ENCODE measurements around the gene ATG9B. TPM values are rescaled to one million over a fixed set of nuclear protein-coding genes. Genes with fewer than 3 reads are reported as not detected.

ATG9B gene
- total RNA-seq, 1 experiment from 2014 or later, result 2.1 TPM

- no peaks in the 10 kb centered on the region for H4K20me1 ChIP-seq (ENCODE audit: insufficient read depth)
- H3K27ac ChIP-seq (ENCODE audit: low read depth, low read length), result no peak overlapping the region
- DNase-seq (ENCODE audit: low read depth, low spot score) (no peak), ATAC-seq (no peak)
- H3K9me3 ChIP-seq (ENCODE audit: control insufficient read depth in 1 of 2, insufficient read depth in 1 of 2, low read depth in 1 of 2, low read length in 2 of 2), result no peaks in the 10 kb centered on the region
- ChIA-PET CTCF (no interaction called here), RAD21 (ENCODE audit: low non-redundant PET in 1 of 2, low total read pairs in 2 of 2, uncharacterized antibody in 2 of 2, unreplicated experiment in 2 of 2) (no interaction called here), POLR2A (no interaction called here)
- TF ChIP-seq, protein P1, sequence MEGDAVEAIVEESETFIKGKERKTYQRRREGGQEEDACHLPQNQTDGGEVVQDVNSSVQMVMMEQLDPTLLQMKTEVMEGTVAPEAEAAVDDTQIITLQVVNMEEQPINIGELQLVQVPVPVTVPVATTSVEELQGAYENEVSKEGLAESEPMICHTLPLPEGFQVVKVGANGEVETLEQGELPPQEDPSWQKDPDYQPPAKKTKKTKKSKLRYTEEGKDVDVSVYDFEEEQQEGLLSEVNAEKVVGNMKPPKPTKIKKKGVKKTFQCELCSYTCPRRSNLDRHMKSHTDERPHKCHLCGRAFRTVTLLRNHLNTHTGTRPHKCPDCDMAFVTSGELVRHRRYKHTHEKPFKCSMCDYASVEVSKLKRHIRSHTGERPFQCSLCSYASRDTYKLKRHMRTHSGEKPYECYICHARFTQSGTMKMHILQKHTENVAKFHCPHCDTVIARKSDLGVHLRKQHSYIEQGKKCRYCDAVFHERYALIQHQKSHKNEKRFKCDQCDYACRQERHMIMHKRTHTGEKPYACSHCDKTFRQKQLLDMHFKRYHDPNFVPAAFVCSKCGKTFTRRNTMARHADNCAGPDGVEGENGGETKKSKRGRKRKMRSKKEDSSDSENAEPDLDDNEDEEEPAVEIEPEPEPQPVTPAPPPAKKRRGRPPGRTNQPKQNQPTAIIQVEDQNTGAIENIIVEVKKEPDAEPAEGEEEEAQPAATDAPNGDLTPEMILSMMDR (IDR thresholded peaks at IDR 0.05 in 2 of 3, conservative IDR thresholded peaks at IDR 0.05 in 1 of 3; ENCODE audit: borderline replicate concordance in 1 of 3, insufficient read depth in 1 of 3, low read depth in 2 of 3, low read length in 2 of 3), result no peak
- TF ChIP-seq POLR2A (IDR thresholded peaks at IDR 0.05; ENCODE audit: borderline replicate concordance, extremely low read depth, insufficient read depth, insufficient read length), result no peak
- no peak for TF ChIP-seq MAX (IDR thresholded peaks at IDR 0.05)
- no peak for TF ChIP-seq EGR1 (IDR thresholded peaks at IDR 0.05; ENCODE audit: low read depth)
- TF ChIP-seq CBX3 (IDR thresholded peaks at IDR 0.05; ENCODE audit: low read depth), result no peak
- H3K27me3 ChIP-seq (ENCODE audit: insufficient read depth, low read length), result no peaks in the 10 kb centered on the region
- H3K4me2 ChIP-seq (ENCODE audit: low read length), result no peak overlapping the region
- no peak overlapping the region for H2AFZ ChIP-seq (ENCODE audit: low read depth, low read length, poor library complexity, severe bottlenecking)
- no peaks in the 10 kb centered on the region for H3K9me2 ChIP-seq (ENCODE audit: insufficient read depth)
- no peaks in the 10 kb centered on the region for H3K79me2 ChIP-seq (ENCODE audit: insufficient read depth, low read length)
- no TSS peak for BruUV-seq (replicated peaks)
- H3K9ac ChIP-seq (ENCODE audit: low read length), result no peak overlapping the region
- H3K4me3 ChIP-seq (replicated peaks in 1 of 2; ENCODE audit: low read depth in 1 of 2, low read length in 2 of 2), result no peak overlapping the region
- no peaks in the 10 kb centered on the region for H3K36me3 ChIP-seq (ENCODE audit: control insufficient read depth in 1 of 2, insufficient read depth in 2 of 2, low read length in 2 of 2)
- no peaks in the 10 kb centered on the region for H3K4me1 ChIP-seq (ENCODE audit: control insufficient read depth in 1 of 2, insufficient read depth in 2 of 2, low read length in 2 of 2)
- intact Hi-C loops (cut with micrococcal nuclease), result no loop called here
These were observed 22.7 kb downstream of the ATG9B start for GRCh38 chr7:151001546-151001945.

DNA sequence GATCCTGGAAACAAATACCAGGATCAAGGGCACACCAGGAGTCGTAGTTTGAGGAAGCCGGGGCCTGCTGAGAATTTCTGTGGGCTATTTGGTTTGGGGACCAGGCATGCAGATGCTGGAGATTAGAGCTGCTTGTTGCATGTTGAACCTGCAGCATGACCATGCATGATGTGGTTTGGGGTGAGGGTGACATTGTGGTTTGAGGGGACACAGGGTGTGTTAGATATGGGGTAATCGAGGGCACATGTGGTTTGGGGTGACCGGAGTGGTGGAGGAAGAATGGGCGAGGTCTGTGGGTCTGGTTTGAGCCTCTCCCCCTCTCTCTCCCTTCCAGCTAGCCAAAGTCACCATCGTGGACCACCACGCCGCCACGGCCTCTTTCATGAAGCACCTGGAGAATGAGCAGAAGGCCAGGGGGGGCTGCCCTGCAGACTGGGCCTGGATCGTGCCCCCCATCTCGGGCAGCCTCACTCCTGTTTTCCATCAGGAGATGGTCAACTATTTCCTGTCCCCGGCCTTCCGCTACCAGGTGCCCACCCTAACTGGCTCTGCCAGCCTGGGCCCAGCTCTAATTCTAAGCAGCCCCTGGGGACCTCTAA is 23.3 kb downstream of the ATG9B start:
- Histone ChIP-seq H4K20me1 (ENCODE audit: insufficient read depth) (no peaks in the 10 kb centered on the region), H3K9me2 (ENCODE audit: insufficient read depth) (no peaks in the 10 kb centered on the region), H3K36me3 (ENCODE audit: control insufficient read depth in 1 of 2, insufficient read depth in 2 of 2, low read length in 2 of 2) (no peaks in the 10 kb centered on the region), H2AFZ (ENCODE audit: low read depth, low read length, poor library complexity, severe bottlenecking) (no peak overlapping the region), H3K27me3 (ENCODE audit: insufficient read depth, low read length) (no peaks in the 10 kb centered on the region), H3K4me1 (ENCODE audit: control insufficient read depth in 1 of 2, insufficient read depth in 2 of 2, low read length in 2 of 2) (no peaks in the 10 kb centered on the region), H3K27ac (ENCODE audit: low read depth, low read length) (no peak overlapping the region), H3K4me3 (replicated peaks in 1 of 2; ENCODE audit: low read depth in 1 of 2, low read length in 2 of 2) (no peak overlapping the region), H3K9ac (ENCODE audit: low read length) (no peak overlapping the region), H3K79me2 (ENCODE audit: insufficient read depth, low read length) (no peaks in the 10 kb centered on the region), H3K9me3 (ENCODE audit: control insufficient read depth in 1 of 2, insufficient read depth in 1 of 2, low read depth in 1 of 2, low read length in 2 of 2) (no peaks in the 10 kb centered on the region), H3K4me2 (ENCODE audit: low read length) (no peak overlapping the region)
- RAD21 ChIA-PET (ENCODE audit: low non-redundant PET in 1 of 2, low total read pairs in 2 of 2, uncharacterized antibody in 2 of 2, unreplicated experiment in 2 of 2), result no interaction called here
- ATAC-seq (no peak), DNase-seq (ENCODE audit: low read depth, low spot score) (no peak)
- intact Hi-C loops (cut with micrococcal nuclease), result no loop called here
- POLR2A ChIA-PET, result no interaction called here
- CTCF ChIA-PET, result no interaction called here
- BruUV-seq (replicated peaks), result no TSS peak
- TF ChIP-seq EZH2phosphoT487 (IDR thresholded peaks at IDR 0.05; ENCODE audit: borderline replicate concordance) (no peak), FOSL1 (IDR thresholded peaks at IDR 0.05; ENCODE audit: low read depth) (no peak), CBX3 (IDR thresholded peaks at IDR 0.05; ENCODE audit: low read depth) (no peak), ZFX (IDR thresholded peaks at IDR 0.05) (no peak), SP1 (IDR thresholded peaks at IDR 0.05; ENCODE audit: low read depth) (no peak), SIN3A (IDR thresholded peaks at IDR 0.05; ENCODE audit: low read depth) (no peak), CEBPB (IDR thresholded peaks at IDR 0.05; ENCODE audit: low read depth) (no peak), ATF3 (IDR thresholded peaks at IDR 0.05) (no peak)
- TF ChIP-seq, protein P2, sequence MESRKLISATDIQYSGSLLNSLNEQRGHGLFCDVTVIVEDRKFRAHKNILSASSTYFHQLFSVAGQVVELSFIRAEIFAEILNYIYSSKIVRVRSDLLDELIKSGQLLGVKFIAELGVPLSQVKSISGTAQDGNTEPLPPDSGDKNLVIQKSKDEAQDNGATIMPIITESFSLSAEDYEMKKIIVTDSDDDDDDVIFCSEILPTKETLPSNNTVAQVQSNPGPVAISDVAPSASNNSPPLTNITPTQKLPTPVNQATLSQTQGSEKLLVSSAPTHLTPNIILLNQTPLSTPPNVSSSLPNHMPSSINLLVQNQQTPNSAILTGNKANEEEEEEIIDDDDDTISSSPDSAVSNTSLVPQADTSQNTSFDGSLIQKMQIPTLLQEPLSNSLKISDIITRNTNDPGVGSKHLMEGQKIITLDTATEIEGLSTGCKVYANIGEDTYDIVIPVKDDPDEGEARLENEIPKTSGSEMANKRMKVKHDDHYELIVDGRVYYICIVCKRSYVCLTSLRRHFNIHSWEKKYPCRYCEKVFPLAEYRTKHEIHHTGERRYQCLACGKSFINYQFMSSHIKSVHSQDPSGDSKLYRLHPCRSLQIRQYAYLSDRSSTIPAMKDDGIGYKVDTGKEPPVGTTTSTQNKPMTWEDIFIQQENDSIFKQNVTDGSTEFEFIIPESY (IDR thresholded peaks at IDR 0.05; ENCODE audit: extremely low read depth, insufficient replicate concordance, low read length), result no peak
